SU-DHL-6 (cell line): ENCODE measurements around the gene PDE8B.
"Not testable (repeated sequence)": the region's sequence is repeated elsewhere in the genome, so short reads cannot be mapped to it uniquely, and the experiment has no call there.

Experiments used
- EZH2phosphoT487 ChIP-seq: fragments of 200-600 bp; sonication (generic), shearing (Covaris generic); conservative IDR thresholded peaks from 2 replicates; pipeline ENCODE4 v1.6.1; 2018; ENCODE audit warnings: mild to moderate bottlenecking, antibody characterized with exemption, low read length, moderate library complexity, mixed read lengths
- TF ChIP-seq, protein P1 (sequence below): fragments of 200-600 bp; sonication (generic); IDR thresholded peaks from one replicate; pipeline ENCODE4 v1.5.1; 2017; ENCODE audit warnings: antibody characterized with exemption, mild to moderate bottlenecking, low read length, moderate library complexity; ENCODE audit not compliant: insufficient read depth, poor library complexity, severe bottlenecking

DNA sequence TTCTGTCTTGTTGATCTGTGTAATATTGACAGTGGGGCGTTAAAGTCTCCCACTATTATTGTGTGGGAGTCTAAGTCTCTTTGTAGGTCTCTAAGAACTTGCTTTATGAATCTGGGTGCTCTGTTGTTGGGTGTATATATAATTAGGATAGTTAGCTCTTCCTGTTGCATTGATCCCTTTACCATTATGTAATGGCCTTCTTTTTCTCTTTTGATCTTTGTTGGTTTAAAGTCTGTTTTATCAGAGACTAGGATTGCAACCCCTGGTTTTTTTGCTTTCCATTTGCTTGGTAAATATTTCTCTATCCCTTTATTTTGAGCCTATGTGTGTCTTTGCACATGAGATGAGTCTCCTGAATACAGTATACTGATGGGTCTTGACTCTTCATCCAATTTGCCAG, 175.9 kb downstream of the PDE8B start:
- TF ChIP-seq, protein P1, sequence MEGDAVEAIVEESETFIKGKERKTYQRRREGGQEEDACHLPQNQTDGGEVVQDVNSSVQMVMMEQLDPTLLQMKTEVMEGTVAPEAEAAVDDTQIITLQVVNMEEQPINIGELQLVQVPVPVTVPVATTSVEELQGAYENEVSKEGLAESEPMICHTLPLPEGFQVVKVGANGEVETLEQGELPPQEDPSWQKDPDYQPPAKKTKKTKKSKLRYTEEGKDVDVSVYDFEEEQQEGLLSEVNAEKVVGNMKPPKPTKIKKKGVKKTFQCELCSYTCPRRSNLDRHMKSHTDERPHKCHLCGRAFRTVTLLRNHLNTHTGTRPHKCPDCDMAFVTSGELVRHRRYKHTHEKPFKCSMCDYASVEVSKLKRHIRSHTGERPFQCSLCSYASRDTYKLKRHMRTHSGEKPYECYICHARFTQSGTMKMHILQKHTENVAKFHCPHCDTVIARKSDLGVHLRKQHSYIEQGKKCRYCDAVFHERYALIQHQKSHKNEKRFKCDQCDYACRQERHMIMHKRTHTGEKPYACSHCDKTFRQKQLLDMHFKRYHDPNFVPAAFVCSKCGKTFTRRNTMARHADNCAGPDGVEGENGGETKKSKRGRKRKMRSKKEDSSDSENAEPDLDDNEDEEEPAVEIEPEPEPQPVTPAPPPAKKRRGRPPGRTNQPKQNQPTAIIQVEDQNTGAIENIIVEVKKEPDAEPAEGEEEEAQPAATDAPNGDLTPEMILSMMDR: not testable (repeated sequence)
- not testable (repeated sequence) for TF ChIP-seq EZH2phosphoT487
